ENCODE results near the gene LECT2. TPM values are rescaled to one million over a fixed set of nuclear protein-coding genes. Genes with fewer than 3 reads are reported as not detected.

LECT2 gene
- total RNA-seq, 1 experiment from 2014 or later, result not detected

GRCh38 chr5:136001466-136001981, 46.7 kb upstream of the LECT2 start:
- no peaks in the 10 kb centered on the region for H3K27me3 ChIP-seq (ENCODE audit: control insufficient read depth, insufficient read depth, low read length)
- ATAC-seq, result no peak
- no peaks in the 10 kb centered on the region for H3K9me3 ChIP-seq (ENCODE audit: control insufficient read depth, insufficient read depth, low read depth, low read length)
- no peaks in the 10 kb centered on the region for H3K36me3 ChIP-seq (ENCODE audit: control insufficient read depth, insufficient read depth, low read length)
- DNase-seq (ENCODE audit: low read depth, low spot score), result no peak
- ChIA-PET POLR2A (no interaction called here), CTCF (no interaction called here)
- H3K4me1 ChIP-seq (ENCODE audit: control insufficient read depth, insufficient read depth, low read length), result no peaks in the 10 kb centered on the region
- intact Hi-C loops (cut with micrococcal nuclease; ENCODE audit: unreplicated experiment), result no loop called here
- no peak overlapping the region for H3K27ac ChIP-seq (ENCODE audit: low read length)
- TF ChIP-seq TCF7L2 (IDR thresholded peaks at IDR 0.05; ENCODE audit: low read depth, low read length) (no peak), POLR2AphosphoS5 (IDR thresholded peaks at IDR 0.05; ENCODE audit: low read depth, low read length) (no peak), REST (IDR thresholded peaks at IDR 0.05; ENCODE audit: insufficient read depth in 1 of 2, low read depth in 2 of 2, low read length in 1 of 2) (no peak), CTCF (IDR thresholded peaks at IDR 0.05) (no peak), SIN3A (IDR thresholded peaks at IDR 0.05; ENCODE audit: borderline replicate concordance, insufficient read depth, low read depth, low read length) (no peak)
- H3K4me3 ChIP-seq (ENCODE audit: low read depth in 2 of 2, low read length in 2 of 2), result no peak overlapping the region
- in situ Hi-C loops (cut with HindIII; ENCODE audit: low pct_unique_long_range_greater_than_20kb, low sequenced_read_pairs), result no loop called here
- no TSS peak for BruUV-seq (replicated peaks)

- ChIA-PET CTCF (no interaction called here), POLR2A (no interaction called here)
- no TSS peak for BruUV-seq (replicated peaks)
- no peak for ATAC-seq
- Histone ChIP-seq H3K36me3 (ENCODE audit: control insufficient read depth, insufficient read depth, low read length) (no peaks in the 10 kb centered on the region), H3K4me3 (ENCODE audit: low read depth in 2 of 2, low read length in 2 of 2) (no peak overlapping the region), H3K4me1 (ENCODE audit: control insufficient read depth, insufficient read depth, low read length) (no peaks in the 10 kb centered on the region), H3K27me3 (ENCODE audit: control insufficient read depth, insufficient read depth, low read length) (no peaks in the 10 kb centered on the region), H3K27ac (ENCODE audit: low read length) (no peak overlapping the region), H3K9me3 (ENCODE audit: control insufficient read depth, insufficient read depth, low read depth, low read length) (no peaks in the 10 kb centered on the region)
- in situ Hi-C loops (cut with HindIII; ENCODE audit: low pct_unique_long_range_greater_than_20kb, low sequenced_read_pairs), result no loop called here
- no peak for DNase-seq (ENCODE audit: low read depth, low spot score)
- intact Hi-C loops (cut with micrococcal nuclease; ENCODE audit: unreplicated experiment), result no loop called here
- TF ChIP-seq POLR2AphosphoS5 (IDR thresholded peaks at IDR 0.05; ENCODE audit: low read depth, low read length), result no peak
- TF ChIP-seq SIN3A (IDR thresholded peaks at IDR 0.05; ENCODE audit: borderline replicate concordance, insufficient read depth, low read depth, low read length), result no peak
- no peak for TF ChIP-seq CTCF (IDR thresholded peaks at IDR 0.05)
- TF ChIP-seq REST (IDR thresholded peaks at IDR 0.05; ENCODE audit: insufficient read depth in 1 of 2, low read depth in 2 of 2, low read length in 1 of 2), result no peak
- TF ChIP-seq TCF7L2 (IDR thresholded peaks at IDR 0.05; ENCODE audit: low read depth, low read length), result no peak
Observed at GRCh38 chr5:136000932-136001331, 46.1 kb upstream of the LECT2 start.
